Activated CD4-positive, alpha-beta T cell treated with anti-CD3 and anti-CD28 coated beads, Interleukin-2, amount 50 U/mL, for 16 hours (primary cell): ENCODE results near the gene CDH4.

Experiments
- DNase-seq: peaks from one replicate; pipeline ENCODE4 v3.0.0-alpha.2; 2020

Gene CDH4

GRCh38 chr20:61541537-61541936, 289.5 kb downstream of the CDH4 start:
- DNase-seq = no peak

- DNase-seq = no peak
These were observed 291.0 kb downstream of the CDH4 start for GRCh38 chr20:61543086-61543485.

- no peak for DNase-seq
These were observed 292.1 kb downstream of the CDH4 start for GRCh38 chr20:61543931-61544745.

GRCh38 chr20:61544910-61545889, 293.1 kb downstream of the CDH4 start:
- DNase-seq = no peak

- no peak for DNase-seq
These were observed 294.6 kb downstream of the CDH4 start for GRCh38 chr20:61546641-61547040.

GRCh38 chr20:61548069-61548468, 296.0 kb downstream of the CDH4 start:
- DNase-seq = no peak

GRCh38 chr20:61549865-61550264, 297.8 kb downstream of the CDH4 start:
- DNase-seq = no peak

- DNase-seq = no peak
These were observed 299.3 kb downstream of the CDH4 start for GRCh38 chr20:61551401-61551800.

- DNase-seq = no peak
These were observed 302.6 kb downstream of the CDH4 start for GRCh38 chr20:61554617-61555016.

GRCh38 chr20:61555566-61555965, 303.5 kb downstream of the CDH4 start:
- DNase-seq = no peak

GRCh38 chr20:61556111-61556510, 304.1 kb downstream of the CDH4 start:
- DNase-seq = no peak

GRCh38 chr20:61556673-61557072, 304.6 kb downstream of the CDH4 start:
- DNase-seq = no peak

GRCh38 chr20:61557621-61558020, 305.6 kb downstream of the CDH4 start:
- DNase-seq = no peak

GRCh38 chr20:61558726-61559125, 306.7 kb downstream of the CDH4 start:
- DNase-seq = no peak

- no peak for DNase-seq
These were observed 307.8 kb downstream of the CDH4 start for GRCh38 chr20:61559706-61560315.

GRCh38 chr20:61560361-61560853, 308.3 kb downstream of the CDH4 start:
- no peak for DNase-seq

- no peak for DNase-seq
These were observed 309.2 kb downstream of the CDH4 start for GRCh38 chr20:61561111-61561830.

- DNase-seq = no peak
These were observed 310.4 kb downstream of the CDH4 start for GRCh38 chr20:61562491-61562890.

- no peak for DNase-seq
These were observed 310.9 kb downstream of the CDH4 start for GRCh38 chr20:61562897-61563504.

GRCh38 chr20:61564628-61565027, 312.6 kb downstream of the CDH4 start:
- no peak for DNase-seq

GRCh38 chr20:61565791-61566190, 313.7 kb downstream of the CDH4 start:
- no peak for DNase-seq

GRCh38 chr20:61566691-61567090, 314.6 kb downstream of the CDH4 start:
- DNase-seq = no peak
